Neural cell (in vitro differentiated cells): ENCODE data around the gene TBPL2. TPM values are rescaled to one million over a fixed set of nuclear protein-coding genes. Genes with fewer than 3 reads are reported as not detected.

Source experiments
- H2AFZ ChIP-seq: fragments of 200-600, 300-800 bp; sonication (generic), shearing (Covaris generic); 2 replicates; pipeline ENCODE4 v1.6.0; 2014; ENCODE audit warnings: low read depth, mild to moderate bottlenecking, antibody characterized with exemption, low read length, moderate library complexity
- H3F3A ChIP-seq: fragments of 200-600 bp; shearing (Covaris generic); 2 replicates; pipeline ENCODE4 v1.6.1; 2016; ENCODE audit warnings: mild to moderate bottlenecking, moderate library complexity, mixed read lengths, antibody characterized with exemption, low read length; ENCODE audit not compliant: insufficient read depth, poor library complexity, severe bottlenecking
- H3K27ac ChIP-seq: fragments of 200-600, 300-800 bp; sonication (generic), shearing (Covaris generic); 2 replicates; pipeline ENCODE4 v1.5.1; 2014; ENCODE audit warnings: mild to moderate bottlenecking, low read length, moderate library complexity
- H3K27me3 ChIP-seq: fragments of 300-800, 200-600 bp; sonication (generic), shearing (Covaris generic); 2 replicates; pipeline ENCODE4 v1.6.0; 2014; ENCODE audit warnings: mild to moderate bottlenecking, low read depth, low read length, moderate library complexity; ENCODE audit not compliant: insufficient read depth
- H3K36me3 ChIP-seq: fragments of 300-800, 200-600 bp; sonication (generic), shearing (Covaris generic); 2 replicates; pipeline ENCODE4 v1.5.1; 2014; ENCODE audit warnings: mild to moderate bottlenecking, antibody characterized with exemption, low read length, moderate library complexity; ENCODE audit not compliant: insufficient read depth
- H3K4me2 ChIP-seq: fragments of 300-800, 200-600 bp; sonication (generic), shearing (Covaris generic); 2 replicates; pipeline ENCODE4 v1.6.0; 2014; ENCODE audit warnings: mild to moderate bottlenecking, low read length
- H3K4me3 ChIP-seq: fragments of 300-800, 200-600 bp; sonication (generic), shearing (Covaris generic); 2 replicates; pipeline ENCODE4 v1.5.1; 2014; ENCODE audit warnings: mild to moderate bottlenecking, low read length, moderate library complexity
- H3K79me2 ChIP-seq: fragments of 200-600 bp; shearing (Covaris generic); replicated peaks from 2 replicates; pipeline ENCODE4 v1.6.0; 2014; ENCODE audit warnings: mild to moderate bottlenecking, low read length, moderate library complexity; ENCODE audit not compliant: insufficient read depth
- H3K9ac ChIP-seq: fragments of 300-800, 200-600 bp; sonication (generic), shearing (Covaris generic); 2 replicates; pipeline ENCODE4 v1.6.1; 2016; ENCODE audit warnings: mild to moderate bottlenecking, low read length, mixed read lengths
- H3K9me2 ChIP-seq: fragments of 200-600 bp; shearing (Covaris generic); 2 replicates; pipeline ENCODE4 v1.6.1; 2016; ENCODE audit warnings: mild to moderate bottlenecking, low read length, mixed read lengths; ENCODE audit not compliant: insufficient read depth
- H3K9me3 ChIP-seq: fragments of 200-600, 300-800 bp; sonication (generic), shearing (Covaris generic); 2 replicates; pipeline ENCODE4 v1.6.1; 2016; ENCODE audit warnings: mild to moderate bottlenecking, mixed run types, low read length, moderate library complexity, mixed read lengths
- H4K20me1 ChIP-seq: fragments of 200-600 bp; shearing (Covaris generic); 2 replicates; pipeline ENCODE4 v1.6.1; 2016; ENCODE audit warnings: mild to moderate bottlenecking, mixed run types; ENCODE audit not compliant: insufficient read depth
- EP300 ChIP-seq: fragments of 450-650 bp; conservative IDR thresholded peaks from 2 replicates; pipeline ENCODE4 v1.6.1; 2014; ENCODE audit warnings: antibody characterized with exemption, mild to moderate bottlenecking, moderate library complexity; ENCODE audit not compliant: poor library complexity, severe bottlenecking
- EZH2 ChIP-seq: fragments of 200-600, 300-800 bp; shearing (Covaris generic), sonication (generic); IDR thresholded peaks from 2 replicates; pipeline ENCODE4 v1.6.1; 2014; ENCODE audit warnings: antibody characterized with exemption, low read length, borderline replicate concordance, mild to moderate bottlenecking; ENCODE audit not compliant: insufficient read depth, poor library complexity, severe bottlenecking
- MXI1 ChIP-seq: fragments of 450-650 bp; conservative IDR thresholded peaks from 2 replicates; pipeline ENCODE4 v1.6.1; 2014; ENCODE audit warnings: antibody characterized with exemption, mild to moderate bottlenecking; ENCODE audit not compliant: poor library complexity, severe bottlenecking
- POLR2AphosphoS5 ChIP-seq: IDR thresholded peaks from 2 replicates; pipeline ENCODE4 v1.6.1; 2012
- RAD21 ChIP-seq: fragments of 450-650 bp; conservative IDR thresholded peaks from 2 replicates; pipeline ENCODE4 v1.6.1; 2014; ENCODE audit warnings: antibody characterized with exemption, mild to moderate bottlenecking, moderate library complexity
- SMC3 ChIP-seq: fragments of 450-650 bp; conservative IDR thresholded peaks from 2 replicates; pipeline ENCODE4 v1.6.1; 2014; ENCODE audit warnings: antibody characterized with exemption, mild to moderate bottlenecking, moderate library complexity; ENCODE audit not compliant: poor library complexity
- TAF1 ChIP-seq: IDR thresholded peaks from 2 replicates; pipeline ENCODE4 v1.6.1; 2012; ENCODE audit warnings: low read depth
- polyA plus RNA-seq: library from polyadenylated mRNA; depleted of rRNA; stranded (reverse); fragments of >200 nt; gene quantifications from 2 replicates; pipeline ENCODE4 v1.2.3, GENCODE V29; 2014
- TF ChIP-seq, protein P1 (sequence below): fragments of 450-650 bp; IDR thresholded peaks from 2 replicates; pipeline ENCODE4 v1.5.1; 2014; ENCODE audit warnings: antibody characterized with exemption, mild to moderate bottlenecking, moderate library complexity; ENCODE audit not compliant: poor library complexity, severe bottlenecking
- TF ChIP-seq, protein P2 (sequence below): IDR thresholded peaks from 2 replicates; pipeline ENCODE4 v1.6.1; 2012; ENCODE audit warnings: borderline replicate concordance

TBPL2 gene
- polyA plus RNA-seq, 1 donor from 2014 or later, result not detected

DNA sequence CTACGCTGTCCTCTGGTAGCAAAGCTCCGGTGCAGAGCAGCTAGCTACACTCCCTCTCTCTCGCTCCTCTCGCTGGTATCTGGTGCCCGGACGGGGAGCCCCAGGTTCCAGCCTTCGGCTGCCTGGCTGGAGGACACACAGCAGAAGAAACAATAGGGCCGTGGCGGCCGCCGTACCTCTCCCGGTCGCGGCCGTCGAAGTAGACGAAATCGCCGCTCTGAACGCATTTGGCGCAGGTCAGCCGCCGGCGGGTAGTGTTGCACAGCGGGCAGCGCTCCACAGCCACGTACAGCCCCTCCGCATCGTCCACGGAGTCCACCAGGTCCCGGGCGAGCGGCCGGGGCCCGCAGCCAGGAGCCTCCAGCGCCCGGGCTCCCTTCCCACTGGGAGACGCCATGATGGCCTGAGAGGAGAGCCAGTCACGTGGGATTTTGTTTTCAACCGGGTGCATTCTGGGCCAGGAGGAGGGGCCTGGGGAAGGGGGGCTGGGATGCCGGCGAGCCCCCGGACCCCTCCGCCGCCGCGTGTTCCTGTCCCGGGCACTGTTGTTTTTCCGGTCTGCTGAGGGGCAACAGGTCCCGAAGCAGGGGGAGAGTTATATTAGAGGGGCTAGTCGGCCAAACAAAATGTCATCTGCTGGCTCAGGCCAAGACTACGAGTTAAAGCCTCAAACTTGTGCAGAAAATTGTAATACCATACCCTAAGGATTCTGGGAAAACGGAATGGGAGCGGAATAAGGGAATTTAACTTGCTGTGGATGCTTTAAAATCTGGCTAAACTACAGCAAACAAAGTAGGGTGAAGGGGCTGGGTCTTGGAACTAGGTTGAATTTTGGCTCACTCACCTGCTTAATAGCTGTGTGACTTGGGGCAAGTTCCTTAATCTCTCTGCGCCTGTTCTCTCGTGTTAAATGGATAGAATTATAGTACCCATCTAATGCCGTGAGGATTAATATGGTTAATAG lies 28.7 kb downstream of the TBPL2 start, which contains the start of gene ATG14:
Gene ATG14, minus strand, starts transcription at position 405 of the 964 bp plus-strand sequence. Its CDS starts 8 bp downstream, at position 397.
- peak within 1 kb of the TSS; percentile 95 for H3K4me2 ChIP-seq
- no peaks in the 10 kb centered on the region for H3K27me3 ChIP-seq
- peak within 1 kb of the TSS; percentile 63 for H3K27ac ChIP-seq
- H3K9ac ChIP-seq, result peak within 1 kb of the TSS; percentile 87
- peak within 1 kb of the TSS; percentile 96 for H3K4me3 ChIP-seq
- peaks cover 30% of the 10 kb centered on the region for H3K79me2 ChIP-seq
- TF ChIP-seq EZH2 (no peak), MXI1 (peak; percentile 93), SMC3 (peak; percentile 47), RAD21 (peak; percentile 37), POLR2AphosphoS5 (peak; percentile 80), TAF1 (peak; percentile 76), EP300 (peak; percentile 50)
- TF ChIP-seq, protein P1, sequence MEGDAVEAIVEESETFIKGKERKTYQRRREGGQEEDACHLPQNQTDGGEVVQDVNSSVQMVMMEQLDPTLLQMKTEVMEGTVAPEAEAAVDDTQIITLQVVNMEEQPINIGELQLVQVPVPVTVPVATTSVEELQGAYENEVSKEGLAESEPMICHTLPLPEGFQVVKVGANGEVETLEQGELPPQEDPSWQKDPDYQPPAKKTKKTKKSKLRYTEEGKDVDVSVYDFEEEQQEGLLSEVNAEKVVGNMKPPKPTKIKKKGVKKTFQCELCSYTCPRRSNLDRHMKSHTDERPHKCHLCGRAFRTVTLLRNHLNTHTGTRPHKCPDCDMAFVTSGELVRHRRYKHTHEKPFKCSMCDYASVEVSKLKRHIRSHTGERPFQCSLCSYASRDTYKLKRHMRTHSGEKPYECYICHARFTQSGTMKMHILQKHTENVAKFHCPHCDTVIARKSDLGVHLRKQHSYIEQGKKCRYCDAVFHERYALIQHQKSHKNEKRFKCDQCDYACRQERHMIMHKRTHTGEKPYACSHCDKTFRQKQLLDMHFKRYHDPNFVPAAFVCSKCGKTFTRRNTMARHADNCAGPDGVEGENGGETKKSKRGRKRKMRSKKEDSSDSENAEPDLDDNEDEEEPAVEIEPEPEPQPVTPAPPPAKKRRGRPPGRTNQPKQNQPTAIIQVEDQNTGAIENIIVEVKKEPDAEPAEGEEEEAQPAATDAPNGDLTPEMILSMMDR, result peak; percentile 18
- TF ChIP-seq, protein P2, sequence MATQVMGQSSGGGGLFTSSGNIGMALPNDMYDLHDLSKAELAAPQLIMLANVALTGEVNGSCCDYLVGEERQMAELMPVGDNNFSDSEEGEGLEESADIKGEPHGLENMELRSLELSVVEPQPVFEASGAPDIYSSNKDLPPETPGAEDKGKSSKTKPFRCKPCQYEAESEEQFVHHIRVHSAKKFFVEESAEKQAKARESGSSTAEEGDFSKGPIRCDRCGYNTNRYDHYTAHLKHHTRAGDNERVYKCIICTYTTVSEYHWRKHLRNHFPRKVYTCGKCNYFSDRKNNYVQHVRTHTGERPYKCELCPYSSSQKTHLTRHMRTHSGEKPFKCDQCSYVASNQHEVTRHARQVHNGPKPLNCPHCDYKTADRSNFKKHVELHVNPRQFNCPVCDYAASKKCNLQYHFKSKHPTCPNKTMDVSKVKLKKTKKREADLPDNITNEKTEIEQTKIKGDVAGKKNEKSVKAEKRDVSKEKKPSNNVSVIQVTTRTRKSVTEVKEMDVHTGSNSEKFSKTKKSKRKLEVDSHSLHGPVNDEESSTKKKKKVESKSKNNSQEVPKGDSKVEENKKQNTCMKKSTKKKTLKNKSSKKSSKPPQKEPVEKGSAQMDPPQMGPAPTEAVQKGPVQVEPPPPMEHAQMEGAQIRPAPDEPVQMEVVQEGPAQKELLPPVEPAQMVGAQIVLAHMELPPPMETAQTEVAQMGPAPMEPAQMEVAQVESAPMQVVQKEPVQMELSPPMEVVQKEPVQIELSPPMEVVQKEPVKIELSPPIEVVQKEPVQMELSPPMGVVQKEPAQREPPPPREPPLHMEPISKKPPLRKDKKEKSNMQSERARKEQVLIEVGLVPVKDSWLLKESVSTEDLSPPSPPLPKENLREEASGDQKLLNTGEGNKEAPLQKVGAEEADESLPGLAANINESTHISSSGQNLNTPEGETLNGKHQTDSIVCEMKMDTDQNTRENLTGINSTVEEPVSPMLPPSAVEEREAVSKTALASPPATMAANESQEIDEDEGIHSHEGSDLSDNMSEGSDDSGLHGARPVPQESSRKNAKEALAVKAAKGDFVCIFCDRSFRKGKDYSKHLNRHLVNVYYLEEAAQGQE, result peak; percentile 50
- H3K36me3 ChIP-seq, result no peaks in the 10 kb centered on the region
- H3K9me2 ChIP-seq, result no peaks in the 10 kb centered on the region
- no peaks in the 10 kb centered on the region for H3F3A ChIP-seq
- no peaks in the 10 kb centered on the region for H3K9me3 ChIP-seq
- H2AFZ ChIP-seq, result peak within 1 kb of the TSS; percentile 95
- no peaks in the 10 kb centered on the region for H4K20me1 ChIP-seq

DNA sequence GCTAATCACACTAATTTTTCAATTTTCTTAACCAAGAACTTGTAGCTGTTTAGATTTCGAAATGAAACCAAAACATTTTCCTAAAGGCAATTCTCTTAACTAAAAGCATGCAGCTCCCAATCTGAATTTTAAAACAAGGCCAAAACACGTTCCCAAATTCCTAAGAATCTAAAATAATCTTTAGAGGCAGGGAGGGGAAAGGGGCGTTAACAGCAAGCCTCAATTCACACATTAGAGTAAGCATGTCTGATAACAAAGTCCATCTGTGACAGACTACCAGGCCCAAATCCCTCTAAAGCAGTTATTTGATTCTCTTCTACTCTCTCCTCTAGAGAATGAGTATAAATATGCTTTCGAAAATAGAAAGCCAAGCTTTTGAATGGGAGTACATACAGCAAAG lies 29.5 kb downstream of the TBPL2 start:
- Histone ChIP-seq H3K9ac (peak overlapping the region; percentile 87), H3K9me3 (no peaks in the 10 kb centered on the region), H3K27me3 (no peaks in the 10 kb centered on the region), H3K36me3 (no peaks in the 10 kb centered on the region), H3F3A (no peaks in the 10 kb centered on the region), H2AFZ (peak overlapping the region; percentile 95), H3K4me2 (peak overlapping the region; percentile 95), H4K20me1 (no peaks in the 10 kb centered on the region), H3K79me2 (peaks cover 35% of the 10 kb centered on the region), H3K27ac (peak overlapping the region; percentile 63), H3K9me2 (no peaks in the 10 kb centered on the region), H3K4me3 (peak overlapping the region; percentile 96)
- TF ChIP-seq EP300, result no peak
- TF ChIP-seq, protein P1, result no peak
- TF ChIP-seq POLR2AphosphoS5, result no peak
- no peak for TF ChIP-seq MXI1
- no peak for TF ChIP-seq RAD21
- TF ChIP-seq SMC3, result no peak
- TF ChIP-seq EZH2, result no peak
- no peak for TF ChIP-seq TAF1
- TF ChIP-seq, protein P2, result no peak
